ENCODE measurements around the gene STK32A.

DNA sequence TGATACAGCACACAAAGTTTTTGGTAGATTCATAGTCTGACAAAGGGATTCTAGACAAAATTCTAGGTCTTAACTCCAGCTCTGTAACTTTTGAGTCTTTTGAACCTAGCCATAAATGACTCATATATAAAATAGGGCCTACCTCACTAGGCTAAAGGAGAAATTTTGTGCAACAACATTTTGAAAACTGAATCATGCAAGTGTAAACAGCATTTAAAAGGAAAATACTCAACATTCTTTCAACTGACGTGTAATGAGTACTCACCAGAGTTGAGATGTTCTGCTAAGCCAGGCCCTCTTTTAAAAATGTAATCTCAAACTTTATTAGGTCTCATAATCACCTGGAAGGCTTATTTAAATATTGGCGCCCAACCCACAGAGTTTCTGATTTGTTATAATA, 113.2 kb downstream of the STK32A start:
- TF ChIP-seq POLR2A (IDR thresholded peaks at IDR 0.05) (no peak), CTCF (IDR thresholded peaks at IDR 0.05) (no peak), POLR2AphosphoS5 (IDR thresholded peaks at IDR 0.05) (no peak), EP300 (IDR thresholded peaks at IDR 0.05) (no peak)
